Muscle layer of colon (tissue), 2 donors: ENCODE measurements around the gene FBN1.
A peak's percentile ranks its signal among the peaks of the same experiment; 100 is the strongest.

ENCODE experiments used
- H3K27ac ChIP-seq: one replicate; pipeline ENCODE4 v1.7.0; 2013; ENCODE audit warnings: low read depth, mild to moderate bottlenecking, low read length, moderate library complexity
- H3K27me3 ChIP-seq, 2 donors: one replicate each; pipeline ENCODE4 v1.7.0; 2013; ENCODE audit warnings: low read length in 2 of 2, mild to moderate bottlenecking in 2 of 2; ENCODE audit not compliant: insufficient read depth in 2 of 2, control insufficient read depth in 1 of 2
- H3K36me3 ChIP-seq: one replicate; pipeline ENCODE4 v1.7.0; 2013; ENCODE audit warnings: mild to moderate bottlenecking, low read length; ENCODE audit not compliant: insufficient read depth
- H3K4me1 ChIP-seq: one replicate; pipeline ENCODE4 v1.7.0; 2013; ENCODE audit warnings: mild to moderate bottlenecking, low read length; ENCODE audit not compliant: insufficient read depth
- H3K4me3 ChIP-seq, 2 donors: one replicate each; pipeline ENCODE4 v1.7.0; 2013; ENCODE audit warnings: low read length in 2 of 2, low read depth in 1 of 2, mild to moderate bottlenecking in 1 of 2, moderate library complexity in 1 of 2
- H3K9ac ChIP-seq: one replicate; pipeline ENCODE4 v1.7.0; 2013; ENCODE audit warnings: low read length
- H3K9me3 ChIP-seq: one replicate; pipeline ENCODE4 v1.7.0; 2013; ENCODE audit warnings: mild to moderate bottlenecking, low read length
- donor health status: abdominal sarcoma.
- donor health status: Adenocarcinoma of cecum.

The FBN1 gene

GRCh38 chr15:48647962-48648361, 2.5 kb upstream of the FBN1 start:
- Histone ChIP-seq H3K9ac (no peak overlapping the region), H3K4me3 (no peak overlapping the region), H3K36me3 (no peaks in the 10 kb centered on the region)

DNA sequence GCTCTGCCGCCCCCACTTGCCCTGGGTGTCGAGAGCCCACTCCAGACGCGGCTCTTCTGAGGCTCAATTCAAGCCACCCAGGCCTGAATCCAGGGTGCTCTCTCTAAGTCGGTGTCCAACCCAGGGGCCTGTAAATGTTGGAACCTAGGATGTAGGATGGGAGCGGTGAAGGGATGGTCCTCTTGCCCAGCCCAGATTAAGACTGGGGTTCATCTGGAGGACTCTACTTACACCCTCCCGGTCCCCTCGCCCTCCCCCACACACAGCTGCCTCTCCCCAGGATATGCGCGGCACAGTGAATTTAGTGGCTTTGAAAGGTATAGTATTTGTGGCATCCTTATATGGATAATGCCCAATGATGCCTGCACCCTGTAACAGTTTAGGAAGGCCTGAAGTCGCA, 822 bp upstream of the FBN1 start:
- Histone ChIP-seq H3K36me3 (no peaks in the 10 kb centered on the region), H3K27me3 (peaks cover 0 to 6% of the 10 kb centered on the region in 2 donors), H3K27ac (peak overlapping the region; percentile 51), H3K9me3 (no peaks in the 10 kb centered on the region), H3K4me3 (peak overlapping the region; percentile 67 to 68), H3K9ac (peak overlapping the region; percentile 21), H3K4me1 (peaks cover 4% of the 10 kb centered on the region)

More at GRCh38 chr15:48647962-48648361, 2.5 kb upstream of the FBN1 start:
- H3K4me1 ChIP-seq, result peaks cover 4% of the 10 kb centered on the region
- H3K9me3 ChIP-seq, result no peaks in the 10 kb centered on the region
- H3K27ac ChIP-seq, result no peak overlapping the region
- H3K27me3 ChIP-seq, result peaks cover 0 to 6% of the 10 kb centered on the region in 2 donors

DNA sequence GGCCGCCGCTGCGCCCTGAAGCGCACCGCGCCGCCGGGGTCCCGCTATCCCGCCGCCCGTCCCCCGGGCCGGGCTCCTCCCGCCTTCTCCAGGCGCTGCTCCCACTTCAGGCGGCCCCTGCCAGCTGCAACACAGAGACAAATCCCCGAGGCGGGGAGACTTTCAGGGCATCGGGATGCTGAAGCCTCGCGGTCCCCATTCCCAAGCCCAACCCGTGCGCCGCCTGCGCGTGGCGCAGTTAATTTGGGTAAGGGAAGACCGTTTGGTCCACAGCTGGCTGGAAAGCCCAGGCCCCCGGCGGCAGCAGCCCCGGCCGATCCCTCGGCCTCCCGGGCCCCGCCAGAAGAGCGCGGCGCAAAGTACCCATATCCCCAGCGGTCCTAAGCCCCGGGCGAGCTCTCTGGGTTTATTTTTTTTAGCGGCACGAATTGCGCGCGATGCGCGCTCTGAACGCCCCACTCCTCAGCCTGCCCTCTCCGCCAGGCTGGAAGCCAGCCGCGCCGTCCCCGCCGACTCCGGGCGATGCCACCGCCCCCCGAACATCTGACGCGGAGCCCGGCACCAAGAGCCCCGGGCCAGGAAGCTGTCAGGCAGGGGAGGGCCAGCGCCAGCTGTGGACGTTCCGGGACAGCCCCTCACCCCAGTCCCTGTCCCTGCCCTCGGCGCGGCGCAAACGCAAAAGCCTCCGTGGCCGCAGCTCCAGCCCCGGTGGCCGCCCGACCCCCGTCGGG, 517 bp downstream of the FBN1 start:
- H3K27me3 ChIP-seq, result peaks cover 0 to 6% of the 10 kb centered on the region in 2 donors
- peaks cover 4% of the 10 kb centered on the region for H3K4me1 ChIP-seq
- peak overlapping the region; percentile 49 for H3K27ac ChIP-seq
- peak overlapping the region; percentile 67 to 68 for H3K4me3 ChIP-seq
- H3K36me3 ChIP-seq, result no peaks in the 10 kb centered on the region
- peak overlapping the region; percentile 13 for H3K9ac ChIP-seq
- no peaks in the 10 kb centered on the region for H3K9me3 ChIP-seq

DNA sequence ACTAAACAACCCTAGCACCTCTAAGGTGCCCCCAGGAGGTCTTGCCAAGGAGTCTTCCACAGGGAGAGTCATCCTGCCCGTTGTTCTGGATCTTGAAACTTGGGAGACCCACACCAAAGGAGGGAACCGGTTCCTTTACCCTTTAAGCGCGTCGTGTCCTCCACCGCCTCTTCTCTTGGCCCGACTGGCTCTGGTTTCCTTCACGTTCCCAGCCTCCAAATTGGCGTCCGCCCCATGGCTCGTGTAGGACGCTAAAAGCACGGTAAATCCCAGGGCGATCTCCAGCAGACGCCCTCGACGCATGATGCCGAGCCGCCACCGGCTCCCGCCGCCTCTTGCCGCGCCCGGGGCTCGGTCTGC, 1.1 kb downstream of the FBN1 start:
- Histone ChIP-seq H3K27ac (peak overlapping the region; percentile 45), H3K4me3 (peak overlapping the region; percentile 67 to 68), H3K27me3 (peaks cover 0 to 6% of the 10 kb centered on the region in 2 donors), H3K4me1 (peaks cover 4% of the 10 kb centered on the region), H3K36me3 (no peaks in the 10 kb centered on the region), H3K9ac (peak overlapping the region; percentile 13), H3K9me3 (no peaks in the 10 kb centered on the region)

DNA sequence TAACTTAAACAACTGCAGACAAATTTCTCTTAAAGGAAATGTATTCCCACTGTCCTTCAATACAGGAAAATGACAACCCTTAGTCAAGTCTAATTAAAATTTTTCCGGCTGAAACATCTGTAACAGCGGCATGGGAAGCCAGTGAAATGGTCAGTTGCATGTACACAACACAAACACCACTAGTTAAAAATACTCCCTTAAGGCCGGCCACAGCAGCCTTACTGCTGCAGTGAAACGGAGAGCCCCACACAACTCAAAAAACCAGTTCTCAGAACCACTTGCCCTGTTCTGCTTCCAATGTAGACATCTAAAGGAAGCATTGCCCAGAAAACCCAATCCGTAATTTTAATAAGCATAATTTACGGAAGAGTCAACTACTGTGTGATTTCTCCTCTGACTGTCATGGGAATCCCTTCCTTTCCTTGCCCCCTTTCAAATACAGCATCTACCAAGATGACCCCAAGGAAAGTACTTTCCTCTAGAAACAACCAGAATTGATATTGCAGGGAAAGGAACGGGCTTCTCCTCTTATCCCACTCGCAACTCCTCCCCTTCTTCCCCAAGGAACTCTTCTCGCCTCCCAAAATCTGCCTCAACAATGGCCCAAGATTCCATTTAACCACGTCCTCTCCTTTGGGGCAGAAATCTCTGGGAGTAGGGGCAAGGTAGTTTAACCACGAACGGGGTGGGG, 1.6 kb downstream of the FBN1 start:
- Histone ChIP-seq H3K36me3 (no peaks in the 10 kb centered on the region), H3K27me3 (peaks cover 0 to 6% of the 10 kb centered on the region in 2 donors), H3K4me3 (peak overlapping the region; percentile 67 to 68), H3K4me1 (peaks cover 4% of the 10 kb centered on the region), H3K9me3 (no peaks in the 10 kb centered on the region), H3K9ac (peak overlapping the region; percentile 13), H3K27ac (peak overlapping the region; percentile 45)

GRCh38 chr15:48643206-48643605, 2.3 kb downstream of the FBN1 start:
- peak overlapping the region; percentile 13 for H3K9ac ChIP-seq
- H3K9me3 ChIP-seq, result no peaks in the 10 kb centered on the region
- H3K27ac ChIP-seq, result peak overlapping the region; percentile 7
- peaks cover 0 to 6% of the 10 kb centered on the region in 2 donors for H3K27me3 ChIP-seq
- peaks cover 4% of the 10 kb centered on the region for H3K4me1 ChIP-seq
- peak overlapping the region; percentile 67 to 68 for H3K4me3 ChIP-seq
- no peaks in the 10 kb centered on the region for H3K36me3 ChIP-seq

GRCh38 chr15:48642795-48643194, 2.7 kb downstream of the FBN1 start:
- Histone ChIP-seq H3K27ac (no peak overlapping the region), H3K4me3 (no peak overlapping the region), H3K9ac (no peak overlapping the region), H3K9me3 (no peaks in the 10 kb centered on the region), H3K27me3 (peaks cover 0 to 6% of the 10 kb centered on the region in 2 donors), H3K36me3 (no peaks in the 10 kb centered on the region), H3K4me1 (peaks cover 4% of the 10 kb centered on the region)

GRCh38 chr15:48641416-48641815, 4.1 kb downstream of the FBN1 start:
- H3K4me1 ChIP-seq, result peaks cover 4% of the 10 kb centered on the region
- no peaks in the 10 kb centered on the region for H3K36me3 ChIP-seq
- H3K27ac ChIP-seq, result no peak overlapping the region
- H3K9ac ChIP-seq, result no peak overlapping the region
- peaks cover 0 to 6% of the 10 kb centered on the region in 2 donors for H3K27me3 ChIP-seq
- H3K9me3 ChIP-seq, result no peaks in the 10 kb centered on the region
- no peak overlapping the region for H3K4me3 ChIP-seq

- Histone ChIP-seq H3K9ac (no peak overlapping the region), H3K27ac (no peak overlapping the region), H3K4me1 (peaks cover 9% of the 10 kb centered on the region), H3K36me3 (no peaks in the 10 kb centered on the region), H3K9me3 (no peaks in the 10 kb centered on the region), H3K4me3 (no peak overlapping the region), H3K27me3 (no peaks in the 10 kb centered on the region)
These were observed 6.5 kb downstream of the FBN1 start for GRCh38 chr15:48638963-48639362.

- Histone ChIP-seq H3K4me1 (peaks cover 9% of the 10 kb centered on the region), H3K4me3 (no peak overlapping the region), H3K27me3 (no peaks in the 10 kb centered on the region), H3K27ac (no peak overlapping the region), H3K9me3 (no peaks in the 10 kb centered on the region), H3K36me3 (no peaks in the 10 kb centered on the region), H3K9ac (no peak overlapping the region)
These were observed 7.9 kb downstream of the FBN1 start for GRCh38 chr15:48637639-48638038.

DNA sequence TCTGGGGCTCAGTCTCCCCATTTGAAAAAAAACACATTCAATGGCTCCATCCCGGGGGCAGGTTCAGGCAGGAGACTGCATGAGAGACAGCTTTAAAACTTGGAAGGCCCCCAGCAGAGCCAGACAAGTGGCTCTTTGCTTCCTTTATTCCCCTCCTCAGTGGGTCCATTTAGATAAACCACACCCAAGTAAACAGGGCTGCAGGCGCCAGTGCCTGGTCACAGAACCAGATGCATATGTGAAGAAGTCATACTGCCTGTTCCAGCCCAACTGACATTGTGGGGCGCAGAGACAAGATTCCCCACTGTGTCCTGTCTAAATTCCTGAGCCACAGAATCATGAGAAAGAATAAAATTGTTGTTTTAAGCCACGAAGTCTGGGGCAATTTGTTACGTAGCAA, 9.0 kb downstream of the FBN1 start:
- Histone ChIP-seq H3K27ac (no peak overlapping the region), H3K4me1 (peaks cover 9% of the 10 kb centered on the region), H3K36me3 (no peaks in the 10 kb centered on the region), H3K9me3 (no peaks in the 10 kb centered on the region), H3K9ac (no peak overlapping the region), H3K27me3 (no peaks in the 10 kb centered on the region), H3K4me3 (no peak overlapping the region)
